Measurements from ENCODE around the gene LDLRAD4.
A peak's percentile ranks its signal among the peaks of the same experiment; 100 is the strongest.

LDLRAD4 gene

GRCh38 chr18:13618760-13619438 lies 400.3 kb downstream of the LDLRAD4 start:
- DNase-seq (ENCODE audit: low spot score): peak; percentile 7

- DNase-seq (ENCODE audit: low spot score): peak; percentile 48
These were observed 401.1 kb downstream of the LDLRAD4 start for GRCh38 chr18:13619505-13620205.

GRCh38 chr18:13620206-13620672 lies 401.7 kb downstream of the LDLRAD4 start:
- peak; percentile 5 for DNase-seq (ENCODE audit: low spot score)

GRCh38 chr18:13620818-13621445 lies 402.4 kb downstream of the LDLRAD4 start:
- no peak for DNase-seq (ENCODE audit: low spot score)

GRCh38 chr18:13621446-13621849 lies 402.9 kb downstream of the LDLRAD4 start:
- DNase-seq (ENCODE audit: low spot score): no peak

GRCh38 chr18:13621886-13622619 lies 403.5 kb downstream of the LDLRAD4 start:
- peak; percentile 38 for DNase-seq (ENCODE audit: low spot score)

GRCh38 chr18:13622751-13623150 lies 404.2 kb downstream of the LDLRAD4 start:
- no peak for DNase-seq (ENCODE audit: low spot score)

- DNase-seq (ENCODE audit: low spot score): no peak
These were observed 404.8 kb downstream of the LDLRAD4 start for GRCh38 chr18:13623348-13623747.

- peak; percentile 54 for DNase-seq (ENCODE audit: low spot score)
These were observed 405.3 kb downstream of the LDLRAD4 start for GRCh38 chr18:13623871-13624270.

- no peak for DNase-seq (ENCODE audit: low spot score)
These were observed 406.1 kb downstream of the LDLRAD4 start for GRCh38 chr18:13624563-13625237.

- DNase-seq (ENCODE audit: low spot score): no peak
These were observed 406.8 kb downstream of the LDLRAD4 start for GRCh38 chr18:13625355-13625754.

- no peak for DNase-seq (ENCODE audit: low spot score)
These were observed 407.4 kb downstream of the LDLRAD4 start for GRCh38 chr18:13625843-13626543.

- no peak for DNase-seq (ENCODE audit: low spot score)
These were observed 408.0 kb downstream of the LDLRAD4 start for GRCh38 chr18:13626544-13626908.

- DNase-seq (ENCODE audit: low spot score): no peak
These were observed 409.1 kb downstream of the LDLRAD4 start for GRCh38 chr18:13627639-13628038.

GRCh38 chr18:13628211-13628610 lies 409.7 kb downstream of the LDLRAD4 start:
- DNase-seq (ENCODE audit: low spot score): no peak

- peak; percentile 94 for DNase-seq (ENCODE audit: low spot score)
These were observed 411.5 kb downstream of the LDLRAD4 start for GRCh38 chr18:13629841-13630715.

GRCh38 chr18:13630716-13631268 lies 412.2 kb downstream of the LDLRAD4 start:
- DNase-seq (ENCODE audit: low spot score): no peak

GRCh38 chr18:13633700-13634099 lies 415.1 kb downstream of the LDLRAD4 start:
- DNase-seq (ENCODE audit: low spot score): no peak

GRCh38 chr18:13635046-13635445 lies 416.5 kb downstream of the LDLRAD4 start:
- DNase-seq (ENCODE audit: low spot score): peak; percentile 69
